ENCODE data around the gene EFCAB12.
"Not testable (repeated sequence)": the region's sequence is repeated elsewhere in the genome, so short reads cannot be mapped to it uniquely, and the experiment has no call there.

EFCAB12 gene

DNA sequence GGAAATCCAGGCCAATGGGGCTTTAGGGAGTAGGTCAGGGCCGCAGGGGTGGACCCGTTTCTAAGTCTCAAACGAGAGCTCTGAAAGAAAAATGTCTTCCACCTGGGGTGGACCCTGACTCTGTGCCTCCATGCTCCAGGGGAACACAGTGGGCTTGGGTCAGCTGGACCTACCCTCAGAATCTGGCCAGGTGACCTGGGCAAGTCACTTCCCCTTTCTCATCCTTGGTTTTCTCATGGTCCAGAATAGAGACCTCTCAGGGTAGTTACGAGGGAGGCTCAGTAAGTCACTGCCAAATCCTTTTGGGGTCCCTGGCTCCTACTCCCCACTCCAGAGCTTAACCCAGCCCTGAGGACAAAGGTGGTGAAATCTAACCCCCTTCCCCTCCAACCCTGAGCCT lies 25.8 kb downstream of the EFCAB12 start:
- peak overlapping the region; percentile 58 for H3K27ac Mint-ChIP-seq
- TF ChIP-seq, protein P1, sequence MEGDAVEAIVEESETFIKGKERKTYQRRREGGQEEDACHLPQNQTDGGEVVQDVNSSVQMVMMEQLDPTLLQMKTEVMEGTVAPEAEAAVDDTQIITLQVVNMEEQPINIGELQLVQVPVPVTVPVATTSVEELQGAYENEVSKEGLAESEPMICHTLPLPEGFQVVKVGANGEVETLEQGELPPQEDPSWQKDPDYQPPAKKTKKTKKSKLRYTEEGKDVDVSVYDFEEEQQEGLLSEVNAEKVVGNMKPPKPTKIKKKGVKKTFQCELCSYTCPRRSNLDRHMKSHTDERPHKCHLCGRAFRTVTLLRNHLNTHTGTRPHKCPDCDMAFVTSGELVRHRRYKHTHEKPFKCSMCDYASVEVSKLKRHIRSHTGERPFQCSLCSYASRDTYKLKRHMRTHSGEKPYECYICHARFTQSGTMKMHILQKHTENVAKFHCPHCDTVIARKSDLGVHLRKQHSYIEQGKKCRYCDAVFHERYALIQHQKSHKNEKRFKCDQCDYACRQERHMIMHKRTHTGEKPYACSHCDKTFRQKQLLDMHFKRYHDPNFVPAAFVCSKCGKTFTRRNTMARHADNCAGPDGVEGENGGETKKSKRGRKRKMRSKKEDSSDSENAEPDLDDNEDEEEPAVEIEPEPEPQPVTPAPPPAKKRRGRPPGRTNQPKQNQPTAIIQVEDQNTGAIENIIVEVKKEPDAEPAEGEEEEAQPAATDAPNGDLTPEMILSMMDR (IDR thresholded peaks at IDR 0.05), result no peak
- no peak overlapping the region for H3K4me3 Mint-ChIP-seq
- peaks cover 5% of the 10 kb centered on the region for H3K27me3 Mint-ChIP-seq (ENCODE audit: low read depth, poor library complexity)
- peaks cover 25% of the 10 kb centered on the region for H3K4me1 Mint-ChIP-seq
- no peak for DNase-seq
- H3K9me3 Mint-ChIP-seq, result no peaks in the 10 kb centered on the region
- H3K36me3 Mint-ChIP-seq (ENCODE audit: low read depth), result no peaks in the 10 kb centered on the region

DNA sequence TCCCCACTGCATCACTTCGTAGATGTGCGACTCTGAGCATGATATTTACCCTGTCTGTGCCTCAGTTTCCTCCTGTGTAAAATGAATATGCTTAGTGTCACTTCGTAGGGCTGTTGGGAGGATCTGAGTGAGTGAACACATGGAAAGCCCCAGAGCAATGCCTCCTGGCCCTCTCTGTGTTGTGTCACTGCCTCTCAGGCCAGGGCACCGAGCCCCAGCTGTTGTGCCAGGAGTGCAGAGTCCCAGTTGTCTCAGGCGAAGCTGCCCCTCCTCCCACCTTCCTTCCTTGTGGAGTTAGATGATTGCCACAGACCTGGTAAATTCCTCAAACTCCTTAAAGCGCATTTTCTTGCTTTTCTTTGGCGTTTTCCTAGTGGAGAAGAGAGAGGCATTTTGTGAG lies 26.2 kb downstream of the EFCAB12 start:
- Mint-ChIP-seq H3K4me3 (no peak overlapping the region), H3K36me3 (ENCODE audit: low read depth) (no peaks in the 10 kb centered on the region), H3K9me3 (no peaks in the 10 kb centered on the region), H3K27ac (no peak overlapping the region), H3K4me1 (peaks cover 29% of the 10 kb centered on the region), H3K27me3 (ENCODE audit: low read depth, poor library complexity) (peaks cover 5% of the 10 kb centered on the region)
- DNase-seq, result no peak
- TF ChIP-seq, protein P1 (IDR thresholded peaks at IDR 0.05), result no peak

GRCh38 chr3:129399895-129400357 lies 28.5 kb downstream of the EFCAB12 start:
- H3K4me1 Mint-ChIP-seq, result peaks cover 41% of the 10 kb centered on the region
- no peaks in the 10 kb centered on the region for H3K36me3 Mint-ChIP-seq (ENCODE audit: low read depth)
- H3K9me3 Mint-ChIP-seq, result no peaks in the 10 kb centered on the region
- DNase-seq, result no peak
- peaks cover 5% of the 10 kb centered on the region for H3K27me3 Mint-ChIP-seq (ENCODE audit: low read depth, poor library complexity)
- peak overlapping the region; percentile 99 for H3K4me3 Mint-ChIP-seq
- peak overlapping the region; percentile 100 for H3K27ac Mint-ChIP-seq
- TF ChIP-seq, protein P1 (IDR thresholded peaks at IDR 0.05), result no peak

- H3K36me3 Mint-ChIP-seq (ENCODE audit: low read depth), result peaks cover 4% of the 10 kb centered on the region
- peak overlapping the region; percentile 99 for H3K4me3 Mint-ChIP-seq
- H3K27ac Mint-ChIP-seq, result peak overlapping the region; percentile 100
- TF ChIP-seq, protein P1 (IDR thresholded peaks at IDR 0.05), result peak; percentile 61
- peaks cover 45% of the 10 kb centered on the region for H3K4me1 Mint-ChIP-seq
- no peaks in the 10 kb centered on the region for H3K9me3 Mint-ChIP-seq
- peak; percentile 68 for DNase-seq
- H3K27me3 Mint-ChIP-seq (ENCODE audit: low read depth, poor library complexity), result peaks cover 5% of the 10 kb centered on the region
Measured at GRCh38 chr3:129399145-129399894, 29.1 kb downstream of the EFCAB12 start.

DNA sequence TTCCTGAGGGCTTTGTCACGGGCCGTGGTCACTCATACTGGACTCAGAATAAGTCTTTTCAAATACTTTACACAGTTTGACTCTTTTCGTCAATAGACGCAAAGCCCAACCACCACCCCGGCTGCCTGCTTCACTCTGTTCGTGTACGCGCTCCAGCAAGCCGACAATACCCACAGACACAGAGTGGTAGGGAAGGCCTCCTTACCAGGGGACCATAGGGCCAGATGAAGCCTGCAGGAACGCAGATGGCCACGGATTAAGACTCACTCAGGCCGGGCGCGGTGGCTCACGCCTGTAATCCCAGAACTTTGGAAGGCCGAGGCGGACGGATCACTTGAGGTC lies 29.7 kb downstream of the EFCAB12 start:
- Mint-ChIP-seq H3K27me3 (ENCODE audit: low read depth, poor library complexity) (peaks cover 5% of the 10 kb centered on the region), H3K27ac (peak overlapping the region; percentile 100), H3K36me3 (ENCODE audit: low read depth) (peaks cover 4% of the 10 kb centered on the region), H3K4me3 (peak overlapping the region; percentile 99), H3K9me3 (no peaks in the 10 kb centered on the region), H3K4me1 (peaks cover 45% of the 10 kb centered on the region)
- TF ChIP-seq, protein P1 (IDR thresholded peaks at IDR 0.05), result no peak
- DNase-seq, result peak; percentile 25

- DNase-seq; H3K4me3 Mint-ChIP-seq; H3K27me3 Mint-ChIP-seq (ENCODE audit: low read depth, poor library complexity); H3K9me3 Mint-ChIP-seq: not testable (repeated sequence)
- H3K36me3 Mint-ChIP-seq (ENCODE audit: low read depth), result peaks cover 27% of the 10 kb centered on the region
- peak overlapping the region; percentile 77 for H3K27ac Mint-ChIP-seq
- H3K4me1 Mint-ChIP-seq, result peaks cover 40% of the 10 kb centered on the region
Measured at GRCh38 chr3:129393760-129394564, 34.5 kb downstream of the EFCAB12 start.

All from nephron progenitor cell (in vitro differentiated cells).